GM12878 (cell line): ENCODE measurements around the gene GRIK1. TPM values are rescaled to one million over a fixed set of nuclear protein-coding genes. Genes with fewer than 3 reads are reported as not detected.

Experiments
- ATAC-seq: fragments of 200-7000 bp; cut with Tn5 transposase; 3 replicates; pipeline ENCODE4 v1.9.1; 2020; ENCODE audit warnings: mild to moderate bottlenecking, moderate library complexity
- BruUV-seq: library from RNA; stranded (reverse); fragments of 400-500 nt; replicated peaks from 2 replicates; lab custom pipeline; 2021; lab: Mats Ljungman, UMichigan
- CTCF ChIA-PET: fragments of 300-600 bp; sonication (Branson Sonifier 250); formaldehyde crosslinking; extraction: SDS; loops from one replicate; lab custom pipeline; 2021; ENCODE audit warnings: inconsistent platforms; lab: Yijun Ruan, JAX
- POLR2A ChIA-PET: fragments of 350-600 bp; formaldehyde crosslinking; extraction: SDS; loops from one replicate; lab custom pipeline; 2021; ENCODE audit warnings: inconsistent platforms; lab: Charles Lee
- RAD21 ChIA-PET: fragments of 300-600 bp; sonication (Branson Sonifier 250); formaldehyde crosslinking; loops from one replicate; lab custom pipeline; 2023; ENCODE audit warnings: antibody characterized with exemption; ENCODE audit not compliant: unreplicated experiment; lab: Charles Lee
- SMC1A ChIA-PET: fragments of 300-600 bp; sonication (Branson Sonifier 250); formaldehyde crosslinking; loops from one replicate; lab custom pipeline; 2023; ENCODE audit not compliant: unreplicated experiment, uncharacterized antibody; lab: Charles Lee
- DNase-seq: peaks from one replicate; pipeline ENCODE4 v3.0.0-alpha.2; 2011; ENCODE audit warnings: low read depth, low spot score
- FAIRE-seq: peaks from 3 replicates; lab custom pipeline; 2011; peaks lifted over from hg19 to GRCh38; lab: Jason Lieb, UNC
- H2AFZ ChIP-seq: 2 replicates; pipeline ENCODE4 v1.6.0; 2011; ENCODE audit warnings: low read depth, low read length, control low read depth; ENCODE audit not compliant: control insufficient read depth
- H3K27ac ChIP-seq: 2 replicates; pipeline ENCODE4 v1.5.1; 2011; ENCODE audit warnings: control low read depth; ENCODE audit not compliant: control insufficient read depth, insufficient read depth
- H3K27me3 ChIP-seq, 2 experiments: replicated peaks in 1 of 2; 2 replicates each; pipeline versions ENCODE4 v1.6.0 to v1.6.1; 2011; ENCODE audit warnings: low read length in 1 of 2; ENCODE audit not compliant: control insufficient read depth in 2 of 2, insufficient read depth in 2 of 2
- H3K36me3 ChIP-seq, 2 experiments: 2 replicates each; pipeline ENCODE4 v1.5.1; 2011; ENCODE audit warnings: low read length in 1 of 2; ENCODE audit not compliant: control insufficient read depth in 2 of 2, insufficient read depth in 2 of 2
- H3K4me1 ChIP-seq: 2 replicates; pipeline ENCODE4 v1.6.1; 2011; ENCODE audit warnings: mild to moderate bottlenecking, low read length, moderate library complexity, mixed read lengths; ENCODE audit not compliant: control insufficient read depth, insufficient read depth
- H3K4me2 ChIP-seq: 2 replicates; pipeline ENCODE4 v1.6.0; 2011; ENCODE audit warnings: control low read depth; ENCODE audit not compliant: control insufficient read depth, insufficient read depth
- H3K4me3 ChIP-seq: fragments of 200-600 bp; sonication (generic); 2 replicates; pipeline ENCODE4 v1.5.1; 2016
- H3K79me2 ChIP-seq: 2 replicates; pipeline ENCODE4 v1.6.0; 2011; ENCODE audit warnings: low read length; ENCODE audit not compliant: control insufficient read depth, insufficient read depth
- H3K9ac ChIP-seq: 2 replicates; pipeline ENCODE4 v1.8.0; 2011; ENCODE audit warnings: low read length, control low read depth, mixed read lengths; ENCODE audit not compliant: control insufficient read depth, insufficient read depth
- H3K9me3 ChIP-seq: replicated peaks from 3 replicates; pipeline ENCODE4 v1.5.1; 2011; ENCODE audit warnings: mild to moderate bottlenecking, low read length; ENCODE audit not compliant: control insufficient read depth, insufficient read depth
- H4K20me1 ChIP-seq: 2 replicates; pipeline ENCODE4 v1.6.0; 2011; ENCODE audit not compliant: control insufficient read depth, insufficient read depth
- CUX1 ChIP-seq: IDR thresholded peaks from 2 replicates; pipeline ENCODE4 v1.6.1; 2012; ENCODE audit warnings: improper control_type of control experiment, low read depth, low read length; ENCODE audit not compliant: insufficient replicate concordance
- MTA2 ChIP-seq: fragments of 450-650 bp; IDR thresholded peaks from 2 replicates; pipeline ENCODE4 v1.6.1; 2016; ENCODE audit warnings: low read depth, mild to moderate bottlenecking, moderate library complexity
- MYC ChIP-seq: IDR thresholded peaks from 2 replicates; pipeline ENCODE4 v1.6.1; 2011; ENCODE audit warnings: mild to moderate bottlenecking, low read length, moderate library complexity, inconsistent platforms; ENCODE audit not compliant: insufficient read depth, insufficient replicate concordance, insufficient read length, severe bottlenecking
- NR2C2 ChIP-seq: IDR thresholded peaks from 2 replicates; pipeline ENCODE4 v1.6.1; 2011; ENCODE audit warnings: borderline replicate concordance, low read depth; ENCODE audit not compliant: control insufficient read depth, insufficient read length
- POLR2A ChIP-seq: IDR thresholded peaks from 2 replicates; pipeline ENCODE4 v1.6.1; 2011; ENCODE audit warnings: low read depth, mild to moderate bottlenecking, low read length
- RELA ChIP-seq: fragments of 450-650 bp; IDR thresholded peaks from 2 replicates; pipeline ENCODE4 v1.8.0; 2014; ENCODE audit warnings: borderline replicate concordance; ENCODE audit not compliant: partially characterized antibody
- SREBF1 ChIP-seq: IDR thresholded peaks from 2 replicates; pipeline ENCODE4 v1.6.1; 2012; ENCODE audit warnings: mild to moderate bottlenecking, low read length
- WGBS: methylation state at CpG from one replicate; pipeline ENCODE4 v1.1.6; 2016; ENCODE audit warnings: low lambda C conversion rate; ENCODE audit not compliant: insufficient replicate concordance, insufficient coverage; ENCODE audit errors: missing lambda C conversion rate; 5-methylcytosine and 5-hydroxymethylcytosine counted together
- in situ Hi-C: fragments of 300-500 bp; cut with MboI; formaldehyde crosslinking; loops from 9 replicates; pipeline ENCODE4 v1.14.3; 2018; ENCODE audit warnings: mixed read lengths
- intact Hi-C: fragments of 100-400 bp; cut with micrococcal nuclease; formaldehyde crosslinking; loops from one replicate; pipeline ENCODE4 v1.14.2; 2022; ENCODE audit not compliant: unreplicated experiment
- polyA plus RNA-seq, 11 experiments: library from polyadenylated mRNA; depleted of rRNA in 4 of 11; unstranded in 6 of 11; stranded (reverse) in 5 of 11; fragments of >200 nt; fragmentation: Nextera tagmentation in 4 of 11; fragmentation: Illumina TruSeq in 1 of 11; extraction: Ambion mirVana in 4 of 11; extraction: Trizol in 1 of 11; gene quantifications; 1 replicate in 1 of 11; 2 replicates in 10 of 11; pipeline versions ENCODE4 v1.2.1 to v1.2.3, GENCODE V29; 2011 to 2016; ENCODE audit warnings: inconsistent platforms in 2 of 11, missing spikeins in 2 of 11, low read depth in 1 of 11
- total RNA-seq, 4 experiments: library from RNA; depleted of rRNA in 3 of 4; stranded (reverse); fragments of >200 nt in 3 of 4; fragmentation: Illumina TruSeq in 1 of 4; extraction: Trizol in 1 of 4; gene quantifications; 2 replicates each; pipeline versions ENCODE4 v1.2.1 to v1.2.3, GENCODE V29; 2013 to 2021
- TF ChIP-seq, protein P1 (sequence below): fragments of 450-650 bp; IDR thresholded peaks from 2 replicates; pipeline ENCODE4 v1.6.1; 2016; ENCODE audit warnings: mild to moderate bottlenecking

Gene GRIK1
- total and polyA plus RNA-seq, 10 of the 15 experiments (the other 5 are each of a cell fraction or from before 2014, with no cell fraction given): 0.05 to 0.13 (median 0.09) TPM; not detected in 7

DNA sequence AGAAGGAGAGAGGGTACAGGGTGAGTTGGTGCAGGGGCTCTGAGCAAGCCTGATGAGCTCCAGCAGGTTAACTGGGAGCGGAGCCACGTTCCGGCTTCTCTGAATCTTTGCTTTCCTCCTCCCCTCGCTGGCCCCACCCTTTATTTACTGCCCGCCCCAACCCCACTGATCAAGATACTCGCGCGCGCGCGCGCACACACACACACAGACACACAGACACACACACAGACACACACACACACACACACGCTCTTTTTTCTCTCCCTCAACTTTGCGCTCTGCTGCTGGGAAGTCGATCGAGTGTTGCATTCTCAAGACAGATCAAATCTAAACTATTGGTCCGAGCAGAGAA, at the start of gene GRIK1 (continued):
- TF ChIP-seq CUX1: no peak
- no peak for TF ChIP-seq MYC
- TF ChIP-seq NR2C2: no peak
- no peak for TF ChIP-seq POLR2A
- TF ChIP-seq MTA2: no peak
- no peak for TF ChIP-seq SREBF1
- TF ChIP-seq, protein P1, sequence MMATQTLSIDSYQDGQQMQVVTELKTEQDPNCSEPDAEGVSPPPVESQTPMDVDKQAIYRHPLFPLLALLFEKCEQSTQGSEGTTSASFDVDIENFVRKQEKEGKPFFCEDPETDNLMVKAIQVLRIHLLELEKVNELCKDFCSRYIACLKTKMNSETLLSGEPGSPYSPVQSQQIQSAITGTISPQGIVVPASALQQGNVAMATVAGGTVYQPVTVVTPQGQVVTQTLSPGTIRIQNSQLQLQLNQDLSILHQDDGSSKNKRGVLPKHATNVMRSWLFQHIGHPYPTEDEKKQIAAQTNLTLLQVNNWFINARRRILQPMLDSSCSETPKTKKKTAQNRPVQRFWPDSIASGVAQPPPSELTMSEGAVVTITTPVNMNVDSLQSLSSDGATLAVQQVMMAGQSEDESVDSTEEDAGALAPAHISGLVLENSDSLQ: no peak

DNA sequence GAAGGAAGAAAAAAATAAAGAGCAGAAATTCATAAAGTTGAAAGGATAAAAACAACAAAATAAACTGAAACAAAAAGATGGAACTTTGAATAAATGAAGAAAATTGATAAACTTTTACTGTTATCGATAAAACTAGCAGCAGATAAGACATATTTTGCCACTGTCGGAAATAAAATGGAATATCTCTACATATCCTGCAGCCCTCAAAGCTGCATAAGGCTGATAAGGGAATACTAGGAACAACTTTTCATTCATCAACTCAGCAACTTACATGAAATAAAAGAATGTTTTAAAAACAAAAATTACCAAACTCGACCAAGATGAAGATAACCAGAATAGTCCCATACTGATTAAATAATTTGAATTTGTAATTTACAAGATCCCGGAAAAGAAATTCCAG, 48.0 kb upstream of the GRIK1 start:
- Histone ChIP-seq H3K79me2 (no peaks in the 10 kb centered on the region), H3K4me1 (no peaks in the 10 kb centered on the region), H3K36me3 (no peaks in the 10 kb centered on the region), H4K20me1 (no peaks in the 10 kb centered on the region), H3K4me2 (no peak overlapping the region), H3K27me3 (no peaks in the 10 kb centered on the region), H3K9ac (no peak overlapping the region), H2AFZ (no peak overlapping the region), H3K27ac (no peak overlapping the region), H3K9me3 (no peaks in the 10 kb centered on the region), H3K4me3 (no peak overlapping the region)
- in situ Hi-C loops (no loop called here), intact Hi-C loops (no loop called here)
- CTCF ChIA-PET: no interaction called here
- RAD21 ChIA-PET: no interaction called here
- DNase-seq: no peak
- WGBS: 24% methylated on average over 4 of the region's 4 CpGs
- no peak for ATAC-seq
- BruUV-seq: no TSS peak
- POLR2A ChIA-PET: no interaction called here
- no peak for TF ChIP-seq RELA
- SMC1A ChIA-PET: no interaction called here
- no peak for FAIRE-seq
